ENCODE data around the gene PRTFDC1. TPM values are rescaled to one million over a fixed set of nuclear protein-coding genes. Genes with fewer than 3 reads are reported as not detected.

PRTFDC1 gene
- total and polyA plus RNA-seq, 2 experiments from 2014 or later, result 16.0 to 22.0 TPM

- Histone ChIP-seq H3K36me3 (ENCODE audit: low read depth) (no peaks in the 10 kb centered on the region), H3K9ac (no peak overlapping the region), H3K4me2 (ENCODE audit: unreplicated experiment) (no peak overlapping the region), H2AFZ (no peak overlapping the region), H3K27me3 (replicated peaks; ENCODE audit: insufficient read depth) (no peaks in the 10 kb centered on the region), H3K4me1 (ENCODE audit: insufficient read depth) (peaks cover 10% of the 10 kb centered on the region), H3K4me3 (no peak overlapping the region), H3F3A (ENCODE audit: insufficient read depth) (peaks cover 15% of the 10 kb centered on the region), H3K79me2 (ENCODE audit: insufficient read depth) (no peaks in the 10 kb centered on the region), H4K20me1 (ENCODE audit: insufficient read depth) (no peaks in the 10 kb centered on the region), H3K9me3 (ENCODE audit: low read depth) (no peaks in the 10 kb centered on the region), H3K9me2 (ENCODE audit: insufficient read depth) (0 out of 2 replicates have a peak, but pooled peaks cover 3% of the 10 kb centered on the region), H3K27ac (no peak overlapping the region)
- TF ChIP-seq EZH2 (IDR thresholded peaks at IDR 0.05; ENCODE audit: insufficient read depth, poor library complexity, severe bottlenecking) (no peak), EZH2phosphoT487 (IDR thresholded peaks at IDR 0.05; ENCODE audit: insufficient read depth, low read depth) (no peak)
- 55 to 60% methylated on average over 5 of the region's 5 CpGs for WGBS, 2 experiments (ENCODE audit: low coverage in 1 of 2, low lambda C conversion rate in 2 of 2, missing lambda C conversion rate in 2 of 2)
- in situ Hi-C loops (cut with MboI), result no loop called here
- DNase-seq, result no peak
Measured at GRCh38 chr10:24963521-24964041, 11.2 kb upstream of the PRTFDC1 start.

DNA sequence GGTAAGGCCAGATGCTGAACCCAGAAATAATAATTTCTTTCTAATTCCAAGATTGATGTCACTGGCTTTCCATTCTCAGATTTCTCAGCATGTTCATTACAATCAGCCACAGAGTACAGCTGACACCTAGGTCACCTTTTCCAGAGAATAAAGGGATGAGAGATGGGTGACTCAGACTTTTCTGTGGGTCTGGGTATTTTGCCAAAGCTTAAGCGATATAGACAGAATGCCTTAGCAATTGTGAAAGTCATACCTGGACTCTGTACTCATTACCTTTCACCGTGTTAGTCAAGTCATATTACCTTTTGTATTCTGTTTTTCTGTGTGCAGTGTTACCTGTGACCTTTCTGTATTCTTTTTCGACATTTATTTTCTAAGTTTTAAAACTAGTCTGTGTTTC lies 10.6 kb upstream of the PRTFDC1 start:
- H3K4me2 ChIP-seq (ENCODE audit: unreplicated experiment), result no peak overlapping the region
- TF ChIP-seq EZH2phosphoT487 (IDR thresholded peaks at IDR 0.05; ENCODE audit: insufficient read depth, low read depth) (no peak), EZH2 (IDR thresholded peaks at IDR 0.05; ENCODE audit: insufficient read depth, poor library complexity, severe bottlenecking) (no peak)
- H3K79me2 ChIP-seq (ENCODE audit: insufficient read depth), result no peaks in the 10 kb centered on the region
- H3K9me3 ChIP-seq (ENCODE audit: low read depth), result no peaks in the 10 kb centered on the region
- peaks cover 14% of the 10 kb centered on the region for H3K4me1 ChIP-seq (ENCODE audit: insufficient read depth)
- no peak overlapping the region for H3K9ac ChIP-seq
- H3K9me2 ChIP-seq (ENCODE audit: insufficient read depth), result 0 out of 2 replicates have a peak, but pooled peaks cover 3% of the 10 kb centered on the region
- 67 to 73% methylated on average over 3 of the region's 3 CpGs for WGBS, 2 experiments (ENCODE audit: low coverage in 1 of 2, low lambda C conversion rate in 2 of 2, missing lambda C conversion rate in 2 of 2)
- H3F3A ChIP-seq (ENCODE audit: insufficient read depth), result peaks cover 19% of the 10 kb centered on the region
- in situ Hi-C loops (cut with MboI), result no loop called here
- no peak overlapping the region for H3K4me3 ChIP-seq
- no peaks in the 10 kb centered on the region for H3K36me3 ChIP-seq (ENCODE audit: low read depth)
- no peaks in the 10 kb centered on the region for H3K27me3 ChIP-seq (replicated peaks; ENCODE audit: insufficient read depth)
- peak; percentile 43 for DNase-seq
- H2AFZ ChIP-seq, result no peak overlapping the region
- H3K27ac ChIP-seq, result no peak overlapping the region
- H4K20me1 ChIP-seq (ENCODE audit: insufficient read depth), result no peaks in the 10 kb centered on the region

- H3K27ac ChIP-seq, result no peak overlapping the region
- no peaks in the 10 kb centered on the region for H3K27me3 ChIP-seq (replicated peaks; ENCODE audit: insufficient read depth)
- no peak overlapping the region for H2AFZ ChIP-seq
- H4K20me1 ChIP-seq (ENCODE audit: insufficient read depth), result no peaks in the 10 kb centered on the region
- H3K4me1 ChIP-seq (ENCODE audit: insufficient read depth), result peaks cover 27% of the 10 kb centered on the region
- no peak for DNase-seq
- 0 out of 2 replicates have a peak, but pooled peaks cover 3% of the 10 kb centered on the region for H3K9me2 ChIP-seq (ENCODE audit: insufficient read depth)
- TF ChIP-seq EZH2phosphoT487 (IDR thresholded peaks at IDR 0.05; ENCODE audit: insufficient read depth, low read depth) (no peak), EZH2 (IDR thresholded peaks at IDR 0.05; ENCODE audit: insufficient read depth, poor library complexity, severe bottlenecking) (no peak)
- peaks cover 33% of the 10 kb centered on the region for H3F3A ChIP-seq (ENCODE audit: insufficient read depth)
- H3K4me2 ChIP-seq (ENCODE audit: unreplicated experiment), result no peak overlapping the region
- H3K79me2 ChIP-seq (ENCODE audit: insufficient read depth), result no peaks in the 10 kb centered on the region
- no peak overlapping the region for H3K9ac ChIP-seq
- in situ Hi-C loops (cut with MboI), result no loop called here
- no peaks in the 10 kb centered on the region for H3K9me3 ChIP-seq (ENCODE audit: low read depth)
- no peaks in the 10 kb centered on the region for H3K36me3 ChIP-seq (ENCODE audit: low read depth)
- WGBS, 2 experiments (ENCODE audit: low coverage in 1 of 2, low lambda C conversion rate in 2 of 2, missing lambda C conversion rate in 2 of 2), result 86 to 94% methylated on average over 4 of the region's 4 CpGs
- no peak overlapping the region for H3K4me3 ChIP-seq
Measured at GRCh38 chr10:24961582-24961981, 9.2 kb upstream of the PRTFDC1 start.

DNA sequence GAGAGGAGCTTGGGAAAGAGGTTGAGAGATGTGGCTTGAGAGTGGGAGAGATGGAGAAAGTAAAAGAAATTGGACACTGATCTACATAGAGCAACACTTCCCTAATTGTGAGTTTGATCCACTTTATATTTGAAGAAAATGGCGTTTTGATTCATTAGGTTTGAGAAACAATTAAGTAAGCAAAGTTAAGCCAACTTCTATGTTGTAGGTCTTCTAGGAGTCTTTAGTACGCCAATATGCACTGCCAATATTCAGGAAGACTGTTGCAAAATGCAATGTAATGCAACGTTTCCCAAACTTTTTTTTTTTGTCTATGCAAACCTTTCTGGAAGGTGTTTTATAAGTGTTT lies 7.0 kb upstream of the PRTFDC1 start:
- peaks cover 39% of the 10 kb centered on the region for H3F3A ChIP-seq (ENCODE audit: insufficient read depth)
- no peak for DNase-seq
- in situ Hi-C loops (cut with MboI), result no loop called here
- no peaks in the 10 kb centered on the region for H4K20me1 ChIP-seq (ENCODE audit: insufficient read depth)
- H2AFZ ChIP-seq, result peak overlapping the region; percentile 73
- no peaks in the 10 kb centered on the region for H3K36me3 ChIP-seq (ENCODE audit: low read depth)
- H3K9ac ChIP-seq, result peak overlapping the region; percentile 85
- WGBS, 2 experiments (ENCODE audit: low coverage in 1 of 2, low lambda C conversion rate in 2 of 2, missing lambda C conversion rate in 2 of 2), result 47 to 54% methylated on average over 3 of the region's 3 CpGs
- TF ChIP-seq EZH2phosphoT487 (IDR thresholded peaks at IDR 0.05; ENCODE audit: insufficient read depth, low read depth) (no peak), EZH2 (IDR thresholded peaks at IDR 0.05; ENCODE audit: insufficient read depth, poor library complexity, severe bottlenecking) (no peak)
- peaks cover 27% of the 10 kb centered on the region for H3K4me1 ChIP-seq (ENCODE audit: insufficient read depth)
- H3K27ac ChIP-seq, result peak overlapping the region; percentile 98
- H3K79me2 ChIP-seq (ENCODE audit: insufficient read depth), result no peaks in the 10 kb centered on the region
- peak overlapping the region; percentile 82 for H3K4me2 ChIP-seq (ENCODE audit: unreplicated experiment)
- H3K4me3 ChIP-seq, result peak overlapping the region; percentile 54
- H3K9me2 ChIP-seq (ENCODE audit: insufficient read depth), result 0 out of 2 replicates have a peak, but pooled peaks cover 3% of the 10 kb centered on the region
- no peaks in the 10 kb centered on the region for H3K9me3 ChIP-seq (ENCODE audit: low read depth)
- H3K27me3 ChIP-seq (replicated peaks; ENCODE audit: insufficient read depth), result no peaks in the 10 kb centered on the region
